H1 (cell line): ENCODE measurements around the gene SAXO1.

Source experiments
- CTCF ChIP-seq, 3 experiments: IDR thresholded peaks; 1 replicate in 2 of 3; 2 replicates in 1 of 3; pipeline versions ENCODE4 v1.5.1 to v1.6.1; 2011; ENCODE audit warnings: low read length in 3 of 3, mild to moderate bottlenecking in 3 of 3, inconsistent platforms in 2 of 3, low read depth in 1 of 3, moderate library complexity in 1 of 3; ENCODE audit not compliant: insufficient read depth in 1 of 3; ENCODE audit errors: control extremely low read depth in 1 of 3
- FOSL1 ChIP-seq: IDR thresholded peaks from 2 replicates; pipeline ENCODE4 v1.6.1; 2011; ENCODE audit warnings: mild to moderate bottlenecking, low read depth, low read length, moderate library complexity; ENCODE audit not compliant: insufficient read depth
- GABPA ChIP-seq: IDR thresholded peaks from 2 replicates; pipeline ENCODE4 v1.6.1; 2011; ENCODE audit warnings: mild to moderate bottlenecking, low read length, moderate library complexity, borderline replicate concordance; ENCODE audit not compliant: insufficient read depth
- JUN ChIP-seq: IDR thresholded peaks from 2 replicates; pipeline ENCODE4 v1.6.1; 2011; ENCODE audit warnings: low read depth, mild to moderate bottlenecking, improper control_type of control experiment, low read length
- MAX ChIP-seq: IDR thresholded peaks from 2 replicates; pipeline ENCODE4 v1.6.1; 2012; ENCODE audit warnings: inconsistent platforms
- SIRT6 ChIP-seq: IDR thresholded peaks from one replicate; pipeline ENCODE4 v1.7.1; 2012; ENCODE audit warnings: low read length, inconsistent platforms
- ZNF274 ChIP-seq: IDR thresholded peaks from 2 replicates; pipeline ENCODE4 v1.7.0; 2012; ENCODE audit warnings: low read length, borderline replicate concordance; ENCODE audit errors: extremely low read depth

GRCh38 chr9:18985464-18985951, 47.5 kb downstream of the SAXO1 start:
- TF ChIP-seq MAX (no peak), CTCF (IDR thresholded peaks at IDR 0.05; ENCODE audit: control extremely low read depth in 1 of 3, insufficient read depth in 1 of 3, low read depth in 1 of 3, low read length in 3 of 3) (no peak), SIRT6 (no peak), JUN (no peak), GABPA (no peak), FOSL1 (no peak), ZNF274 (no peak)
